Measurements from ENCODE around the gene JADE1.

DNA sequence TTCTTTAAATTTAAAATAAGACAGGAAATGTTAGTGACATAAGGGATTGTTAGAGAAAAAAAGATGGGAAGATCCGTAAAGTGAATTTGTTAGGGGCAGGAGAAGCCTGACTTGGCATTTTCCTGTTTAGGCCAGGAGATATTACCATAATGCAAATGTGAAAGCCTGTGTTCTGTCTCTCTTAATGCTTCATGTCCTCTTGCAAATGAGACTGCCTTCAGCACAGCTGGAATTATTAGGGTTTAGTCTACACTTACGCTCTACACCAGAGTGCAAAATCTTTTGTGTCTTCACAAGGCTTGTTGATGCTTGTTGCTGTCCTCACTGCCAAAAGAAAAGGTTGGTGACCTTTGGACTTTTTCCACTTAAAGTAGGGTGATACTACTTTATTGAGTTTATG, 56.8 kb downstream of the JADE1 start:
- TF ChIP-seq, protein P1, sequence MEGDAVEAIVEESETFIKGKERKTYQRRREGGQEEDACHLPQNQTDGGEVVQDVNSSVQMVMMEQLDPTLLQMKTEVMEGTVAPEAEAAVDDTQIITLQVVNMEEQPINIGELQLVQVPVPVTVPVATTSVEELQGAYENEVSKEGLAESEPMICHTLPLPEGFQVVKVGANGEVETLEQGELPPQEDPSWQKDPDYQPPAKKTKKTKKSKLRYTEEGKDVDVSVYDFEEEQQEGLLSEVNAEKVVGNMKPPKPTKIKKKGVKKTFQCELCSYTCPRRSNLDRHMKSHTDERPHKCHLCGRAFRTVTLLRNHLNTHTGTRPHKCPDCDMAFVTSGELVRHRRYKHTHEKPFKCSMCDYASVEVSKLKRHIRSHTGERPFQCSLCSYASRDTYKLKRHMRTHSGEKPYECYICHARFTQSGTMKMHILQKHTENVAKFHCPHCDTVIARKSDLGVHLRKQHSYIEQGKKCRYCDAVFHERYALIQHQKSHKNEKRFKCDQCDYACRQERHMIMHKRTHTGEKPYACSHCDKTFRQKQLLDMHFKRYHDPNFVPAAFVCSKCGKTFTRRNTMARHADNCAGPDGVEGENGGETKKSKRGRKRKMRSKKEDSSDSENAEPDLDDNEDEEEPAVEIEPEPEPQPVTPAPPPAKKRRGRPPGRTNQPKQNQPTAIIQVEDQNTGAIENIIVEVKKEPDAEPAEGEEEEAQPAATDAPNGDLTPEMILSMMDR (IDR thresholded peaks at IDR 0.05), result no peak
- TF ChIP-seq, protein P2, sequence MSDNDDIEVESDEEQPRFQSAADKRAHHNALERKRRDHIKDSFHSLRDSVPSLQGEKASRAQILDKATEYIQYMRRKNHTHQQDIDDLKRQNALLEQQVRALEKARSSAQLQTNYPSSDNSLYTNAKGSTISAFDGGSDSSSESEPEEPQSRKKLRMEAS (IDR thresholded peaks at IDR 0.05), result no peak
- TF ChIP-seq, protein P3, sequence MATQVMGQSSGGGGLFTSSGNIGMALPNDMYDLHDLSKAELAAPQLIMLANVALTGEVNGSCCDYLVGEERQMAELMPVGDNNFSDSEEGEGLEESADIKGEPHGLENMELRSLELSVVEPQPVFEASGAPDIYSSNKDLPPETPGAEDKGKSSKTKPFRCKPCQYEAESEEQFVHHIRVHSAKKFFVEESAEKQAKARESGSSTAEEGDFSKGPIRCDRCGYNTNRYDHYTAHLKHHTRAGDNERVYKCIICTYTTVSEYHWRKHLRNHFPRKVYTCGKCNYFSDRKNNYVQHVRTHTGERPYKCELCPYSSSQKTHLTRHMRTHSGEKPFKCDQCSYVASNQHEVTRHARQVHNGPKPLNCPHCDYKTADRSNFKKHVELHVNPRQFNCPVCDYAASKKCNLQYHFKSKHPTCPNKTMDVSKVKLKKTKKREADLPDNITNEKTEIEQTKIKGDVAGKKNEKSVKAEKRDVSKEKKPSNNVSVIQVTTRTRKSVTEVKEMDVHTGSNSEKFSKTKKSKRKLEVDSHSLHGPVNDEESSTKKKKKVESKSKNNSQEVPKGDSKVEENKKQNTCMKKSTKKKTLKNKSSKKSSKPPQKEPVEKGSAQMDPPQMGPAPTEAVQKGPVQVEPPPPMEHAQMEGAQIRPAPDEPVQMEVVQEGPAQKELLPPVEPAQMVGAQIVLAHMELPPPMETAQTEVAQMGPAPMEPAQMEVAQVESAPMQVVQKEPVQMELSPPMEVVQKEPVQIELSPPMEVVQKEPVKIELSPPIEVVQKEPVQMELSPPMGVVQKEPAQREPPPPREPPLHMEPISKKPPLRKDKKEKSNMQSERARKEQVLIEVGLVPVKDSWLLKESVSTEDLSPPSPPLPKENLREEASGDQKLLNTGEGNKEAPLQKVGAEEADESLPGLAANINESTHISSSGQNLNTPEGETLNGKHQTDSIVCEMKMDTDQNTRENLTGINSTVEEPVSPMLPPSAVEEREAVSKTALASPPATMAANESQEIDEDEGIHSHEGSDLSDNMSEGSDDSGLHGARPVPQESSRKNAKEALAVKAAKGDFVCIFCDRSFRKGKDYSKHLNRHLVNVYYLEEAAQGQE (IDR thresholded peaks at IDR 0.05), result no peak
- TF ChIP-seq, protein P4, sequence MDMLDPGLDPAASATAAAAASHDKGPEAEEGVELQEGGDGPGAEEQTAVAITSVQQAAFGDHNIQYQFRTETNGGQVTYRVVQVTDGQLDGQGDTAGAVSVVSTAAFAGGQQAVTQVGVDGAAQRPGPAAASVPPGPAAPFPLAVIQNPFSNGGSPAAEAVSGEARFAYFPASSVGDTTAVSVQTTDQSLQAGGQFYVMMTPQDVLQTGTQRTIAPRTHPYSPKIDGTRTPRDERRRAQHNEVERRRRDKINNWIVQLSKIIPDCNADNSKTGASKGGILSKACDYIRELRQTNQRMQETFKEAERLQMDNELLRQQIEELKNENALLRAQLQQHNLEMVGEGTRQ (IDR thresholded peaks at IDR 0.05), result no peak
- TF ChIP-seq RFX5 (IDR thresholded peaks at IDR 0.05), result no peak
- TF ChIP-seq, protein P5, sequence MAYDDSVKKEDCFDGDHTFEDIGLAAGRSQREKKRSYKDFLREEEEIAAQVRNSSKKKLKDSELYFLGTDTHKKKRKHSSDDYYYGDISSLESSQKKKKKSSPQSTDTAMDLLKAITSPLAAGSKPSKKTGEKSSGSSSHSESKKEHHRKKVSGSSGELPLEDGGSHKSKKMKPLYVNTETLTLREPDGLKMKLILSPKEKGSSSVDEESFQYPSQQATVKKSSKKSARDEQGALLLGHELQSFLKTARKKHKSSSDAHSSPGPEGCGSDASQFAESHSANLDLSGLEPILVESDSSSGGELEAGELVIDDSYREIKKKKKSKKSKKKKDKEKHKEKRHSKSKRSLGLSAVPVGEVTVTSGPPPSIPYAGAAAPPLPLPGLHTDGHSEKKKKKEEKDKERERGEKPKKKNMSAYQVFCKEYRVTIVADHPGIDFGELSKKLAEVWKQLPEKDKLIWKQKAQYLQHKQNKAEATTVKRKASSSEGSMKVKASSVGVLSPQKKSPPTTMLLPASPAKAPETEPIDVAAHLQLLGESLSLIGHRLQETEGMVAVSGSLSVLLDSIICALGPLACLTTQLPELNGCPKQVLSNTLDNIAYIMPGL (CRISPR knock-in tag; IDR thresholded peaks at IDR 0.05; ENCODE audit: borderline replicate concordance), result no peak
- TF ChIP-seq NFE2L2 (conservative IDR thresholded peaks at IDR 0.05; ENCODE audit: low read length), result no peak
- no peak for TF ChIP-seq CHD4 (IDR thresholded peaks at IDR 0.05; ENCODE audit: borderline replicate concordance)
- no peak for TF ChIP-seq SMC3 (IDR thresholded peaks at IDR 0.05)
- no peak for TF ChIP-seq CHD2 (IDR thresholded peaks at IDR 0.05; ENCODE audit: low read length, partially characterized antibody)
- TF ChIP-seq BHLHE40 (IDR thresholded peaks at IDR 0.05; ENCODE audit: low read depth, low read length), result no peak
